Measurements from ENCODE around the gene ZCCHC2. TPM values are rescaled to one million over a fixed set of nuclear protein-coding genes. Genes with fewer than 3 reads are reported as not detected.
A peak's percentile ranks its signal among the peaks of the same experiment; 100 is the strongest.

ZCCHC2 gene
- total RNA-seq, 4 donors from 2014 or later = 35.6 to 54.5 (median 37.2) TPM

DNA sequence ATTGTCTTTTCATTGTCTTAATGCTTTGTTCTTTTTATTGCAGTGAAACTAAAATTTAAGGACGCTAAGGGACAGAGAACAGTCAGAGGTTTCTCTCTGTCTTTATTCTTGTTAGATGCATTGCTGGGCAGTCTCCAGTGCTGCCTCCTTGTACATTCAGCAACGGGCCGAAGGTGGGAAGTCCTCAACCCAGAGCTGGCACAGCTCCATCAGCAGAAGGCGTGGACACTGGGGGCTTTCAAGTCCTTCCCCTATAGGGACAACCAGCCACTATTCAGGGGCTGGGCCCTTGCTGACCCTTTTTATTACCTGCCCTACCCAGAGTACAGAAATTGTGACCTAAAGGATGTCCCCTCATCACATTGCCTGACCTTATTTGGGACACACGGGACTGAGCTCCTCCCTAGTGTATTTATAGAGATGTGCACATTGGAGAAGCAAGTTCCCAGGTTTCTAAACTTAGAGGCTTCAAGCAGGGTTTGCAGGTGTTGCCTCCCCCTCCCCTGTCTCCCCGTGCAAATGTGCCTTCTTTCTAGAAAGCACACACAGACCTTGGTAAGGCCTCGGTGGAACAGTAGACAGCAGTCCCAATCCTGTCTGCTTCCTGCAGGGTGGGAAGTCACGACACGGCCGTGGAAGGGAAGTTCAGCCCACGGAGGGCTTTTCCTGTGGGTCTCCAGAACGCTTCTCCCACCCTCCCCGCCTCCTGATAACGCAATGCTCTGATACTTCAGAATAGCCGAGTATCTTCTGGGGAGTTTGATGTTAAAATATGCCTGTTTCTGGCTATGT, 68.2 kb downstream of the ZCCHC2 start:
- no peaks in the 10 kb centered on the region for H3K9me3 ChIP-seq
- H3K27ac ChIP-seq = no peak overlapping the region
- no peaks in the 10 kb centered on the region for H3K27me3 ChIP-seq

DNA sequence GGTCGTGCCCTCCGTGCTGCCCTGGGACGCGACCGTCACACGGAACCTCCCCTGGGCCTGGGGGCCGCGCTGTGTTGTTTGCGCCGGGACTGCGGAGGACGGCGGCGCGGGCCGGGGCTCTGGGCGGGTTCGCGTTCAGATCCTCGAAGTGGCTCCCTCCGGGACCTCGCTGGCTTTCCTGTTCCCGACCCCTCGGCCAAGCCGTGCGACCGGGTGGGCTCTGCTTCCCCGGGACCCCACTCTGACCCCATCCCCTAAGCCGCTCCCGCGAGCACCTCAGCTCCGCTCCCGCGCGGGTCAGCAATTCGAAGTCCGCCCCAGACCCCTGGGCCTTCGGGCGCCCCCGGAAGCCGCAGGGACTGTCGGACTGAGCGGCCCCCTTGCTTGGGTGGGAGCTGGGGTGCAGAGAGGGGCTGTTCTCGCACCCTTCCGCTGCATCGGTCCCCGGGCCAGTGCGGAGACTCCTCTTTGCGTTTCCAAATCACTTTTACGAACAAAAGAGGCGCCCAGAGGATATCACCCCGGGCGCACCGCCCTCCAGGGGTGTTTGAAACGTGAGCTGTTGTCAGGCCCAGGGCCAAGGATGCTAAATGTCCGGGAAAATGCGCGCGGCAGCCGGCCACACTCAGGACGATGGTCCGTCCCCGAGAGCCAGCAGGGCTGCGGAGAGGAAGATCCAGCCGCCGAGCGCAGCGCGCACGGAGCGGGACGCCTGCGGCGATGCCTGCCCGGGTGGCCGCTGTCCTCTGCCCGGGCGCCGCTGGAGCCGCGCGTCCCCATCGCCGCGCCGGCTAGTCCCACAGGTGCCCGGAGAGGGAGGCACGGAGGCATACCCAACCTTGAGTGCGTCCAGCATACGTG, 73.5 kb downstream of the ZCCHC2 start:
- DNase-seq = no peak
- TF ChIP-seq CTCF (IDR thresholded peaks at IDR 0.05) (no peak), POLR2A (IDR thresholded peaks at IDR 0.05) (no peak)
- Histone ChIP-seq H3K4me3 (peak overlapping the region in 2 of 4 donors; percentile 33 to 36), H3K27me3 (peaks cover 0 to 9% of the 10 kb centered on the region in 2 donors), H3K36me3 (no peaks in the 10 kb centered on the region), H3K4me1 (peaks cover 0 to 12% (median 0%) of the 10 kb centered on the region in 4 donors), H3K27ac (no peak overlapping the region), H3K9me3 (no peaks in the 10 kb centered on the region)

More for the DNA sequence above, 68.2 kb downstream of the ZCCHC2 start:
- H3K4me1 ChIP-seq = peaks cover 0 to 1% (median 0%) of the 10 kb centered on the region in 4 donors
- TF ChIP-seq POLR2A (IDR thresholded peaks at IDR 0.05) = no peak
- no peak for TF ChIP-seq CTCF (IDR thresholded peaks at IDR 0.05)
- H3K4me3 ChIP-seq = no peak overlapping the region
- DNase-seq = no peak
- H3K36me3 ChIP-seq = no peaks in the 10 kb centered on the region

DNA sequence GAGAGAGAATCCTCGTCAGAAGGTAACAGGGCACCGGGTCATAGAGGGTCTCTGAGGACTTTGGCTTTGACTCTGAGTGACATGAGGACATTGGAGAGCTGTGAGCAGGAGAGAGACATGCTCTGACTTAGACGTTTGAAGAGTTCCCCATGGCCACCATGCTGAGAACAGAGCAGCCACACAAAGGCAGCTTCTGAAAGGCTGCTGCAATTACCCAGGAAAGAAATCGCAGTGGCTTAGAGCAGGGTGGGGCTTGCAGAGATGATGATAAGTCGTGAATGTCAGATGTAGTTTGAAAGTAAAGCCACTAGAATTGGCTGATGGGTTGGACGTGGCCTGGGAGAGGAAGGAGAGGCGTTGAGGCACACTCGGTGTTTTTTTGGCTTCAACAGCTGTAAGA, 79.0 kb downstream of the ZCCHC2 start:
- Histone ChIP-seq H3K27me3 (peaks cover 0 to 4% of the 10 kb centered on the region in 2 donors), H3K27ac (no peak overlapping the region)
- TF ChIP-seq POLR2A (IDR thresholded peaks at IDR 0.05) (no peak), CTCF (IDR thresholded peaks at IDR 0.05) (no peak)

DNA sequence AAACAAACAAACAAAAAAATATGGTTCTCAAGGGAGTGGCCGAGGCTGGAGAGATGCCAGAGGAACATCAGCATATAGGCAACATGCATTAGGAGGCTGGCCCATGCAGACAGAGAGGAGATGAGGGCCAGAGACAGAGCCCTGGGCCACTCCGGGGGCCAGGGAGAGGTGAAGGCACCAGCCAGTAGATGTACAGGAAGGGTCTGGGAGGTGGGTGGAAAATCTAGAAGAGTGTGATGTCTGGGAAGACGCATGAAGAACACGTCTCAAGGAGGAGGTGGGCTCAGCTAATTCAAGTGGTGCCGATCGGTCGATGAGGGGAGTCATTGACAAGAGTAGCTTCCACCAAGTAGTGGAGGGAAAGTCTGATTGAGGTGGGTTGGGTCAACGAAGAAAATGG, 79.9 kb downstream of the ZCCHC2 start:
- TF ChIP-seq CTCF (IDR thresholded peaks at IDR 0.05) (no peak), POLR2A (IDR thresholded peaks at IDR 0.05) (no peak)
- H3K27ac ChIP-seq = no peak overlapping the region
- H3K36me3 ChIP-seq = no peaks in the 10 kb centered on the region
- no peak for DNase-seq
- no peaks in the 10 kb centered on the region for H3K9me3 ChIP-seq
- H3K4me3 ChIP-seq = no peak overlapping the region
- H3K4me1 ChIP-seq = no peaks in the 10 kb centered on the region
- H3K27me3 ChIP-seq = no peaks in the 10 kb centered on the region

More for the DNA sequence above, 79.0 kb downstream of the ZCCHC2 start:
- H3K36me3 ChIP-seq = no peaks in the 10 kb centered on the region
- no peaks in the 10 kb centered on the region for H3K9me3 ChIP-seq
- DNase-seq = no peak
- peaks cover 0 to 2% (median 0%) of the 10 kb centered on the region in 4 donors for H3K4me1 ChIP-seq
- H3K4me3 ChIP-seq = no peak overlapping the region

GRCh38 chr18:62603211-62603610, 80.4 kb downstream of the ZCCHC2 start:
- TF ChIP-seq CTCF (IDR thresholded peaks at IDR 0.05) = no peak
- TF ChIP-seq POLR2A (IDR thresholded peaks at IDR 0.05) = no peak
- Histone ChIP-seq H3K36me3 (no peaks in the 10 kb centered on the region), H3K4me1 (no peaks in the 10 kb centered on the region), H3K4me3 (no peak overlapping the region), H3K27ac (no peak overlapping the region), H3K27me3 (no peaks in the 10 kb centered on the region), H3K9me3 (no peaks in the 10 kb centered on the region)
- DNase-seq = no peak

Measured in Peyer's patch (tissue), 4 donors.